ENCODE data around the gene ERC2. TPM values are rescaled to one million over a fixed set of nuclear protein-coding genes. Genes with fewer than 3 reads are reported as not detected.

The ERC2 gene
- total and polyA plus RNA-seq, 2 donors (not counting 3 experiments of a cell fraction or from before 2014, with no cell fraction given), result 5.6 to 15.5 TPM

DNA sequence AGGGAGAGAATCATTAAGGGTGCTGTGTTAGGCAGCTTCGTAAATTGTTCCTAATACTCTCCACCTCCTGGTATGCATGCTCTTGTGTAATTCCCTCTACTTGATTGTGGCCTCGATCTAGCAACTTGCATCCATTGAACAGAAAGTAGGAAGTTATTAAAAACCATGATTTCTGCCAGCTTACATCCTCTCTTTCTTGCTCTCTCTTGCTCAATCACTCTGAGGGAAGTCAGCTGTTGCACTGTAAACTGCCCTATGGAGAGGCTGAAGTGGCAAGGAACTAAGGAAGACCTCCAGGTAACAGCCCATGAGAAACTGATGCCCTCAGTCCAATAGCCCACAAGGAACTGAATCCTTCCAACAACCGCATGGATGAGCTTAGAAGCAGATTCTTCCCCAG, 92.6 kb downstream of the ERC2 start:
- ChIA-PET POLR2A (no interaction called here), CTCF (interaction anchor here (1.4 kb wide), 1 partner anchor 10 kb away, joined by 3 read pairs; no protein-coding TSS in a partner anchor)
- no peaks in the 10 kb centered on the region for H4K20me1 ChIP-seq (replicated peaks; ENCODE audit: control insufficient read depth, extremely low read depth, insufficient read depth, low read length)
- no peaks in the 10 kb centered on the region for H3K27me3 ChIP-seq (ENCODE audit: control insufficient read depth in 2 of 2, insufficient read depth in 2 of 2, low read length in 2 of 2)
- no peak overlapping the region for H2AFZ ChIP-seq (ENCODE audit: low read depth, low read length)
- no peaks in the 10 kb centered on the region for H3K79me2 ChIP-seq (ENCODE audit: control insufficient read depth, insufficient read depth, low read length)
- dilution Hi-C loops (cut with MboI; ENCODE audit: extremely low pct_ligation_motif_present, low sequenced_read_pairs) (no loop called here), intact Hi-C loops (cut with micrococcal nuclease) (no loop called here)
- H3K4me3 ChIP-seq (replicated peaks in 1 of 3; ENCODE audit: insufficient read depth in 1 of 3, low read depth in 1 of 3, low read length in 3 of 3), result no peak overlapping the region
- no peaks in the 10 kb centered on the region for H3K36me3 ChIP-seq (ENCODE audit: control insufficient read depth in 2 of 2, extremely low read depth in 1 of 2, insufficient read depth in 2 of 2, low read length in 2 of 2)
- TF ChIP-seq FOS (IDR thresholded peaks at IDR 0.05; ENCODE audit: borderline replicate concordance, insufficient read depth, low read length) (no peak), MYC (IDR thresholded peaks at IDR 0.05; ENCODE audit: low read depth, low read length) (no peak), EZH2 (IDR thresholded peaks at IDR 0.05; ENCODE audit: borderline replicate concordance, low read depth, low read length, severe bottlenecking) (no peak), GATA2 (IDR thresholded peaks at IDR 0.05; ENCODE audit: insufficient read depth, insufficient read length, low read depth, low read length) (no peak), JUN (IDR thresholded peaks at IDR 0.05; ENCODE audit: borderline replicate concordance, insufficient read depth, insufficient read length, low read depth) (no peak), POLR2AphosphoS5 (IDR thresholded peaks at IDR 0.05; ENCODE audit: insufficient read depth, low read depth, low read length) (no peak), POLR2A (IDR thresholded peaks at IDR 0.05; ENCODE audit: low read depth, low read length) (no peak)
- TF ChIP-seq, protein P1, sequence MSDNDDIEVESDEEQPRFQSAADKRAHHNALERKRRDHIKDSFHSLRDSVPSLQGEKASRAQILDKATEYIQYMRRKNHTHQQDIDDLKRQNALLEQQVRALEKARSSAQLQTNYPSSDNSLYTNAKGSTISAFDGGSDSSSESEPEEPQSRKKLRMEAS (IDR thresholded peaks at IDR 0.05; ENCODE audit: insufficient read depth, insufficient read length), result no peak
- TF ChIP-seq, protein P2, sequence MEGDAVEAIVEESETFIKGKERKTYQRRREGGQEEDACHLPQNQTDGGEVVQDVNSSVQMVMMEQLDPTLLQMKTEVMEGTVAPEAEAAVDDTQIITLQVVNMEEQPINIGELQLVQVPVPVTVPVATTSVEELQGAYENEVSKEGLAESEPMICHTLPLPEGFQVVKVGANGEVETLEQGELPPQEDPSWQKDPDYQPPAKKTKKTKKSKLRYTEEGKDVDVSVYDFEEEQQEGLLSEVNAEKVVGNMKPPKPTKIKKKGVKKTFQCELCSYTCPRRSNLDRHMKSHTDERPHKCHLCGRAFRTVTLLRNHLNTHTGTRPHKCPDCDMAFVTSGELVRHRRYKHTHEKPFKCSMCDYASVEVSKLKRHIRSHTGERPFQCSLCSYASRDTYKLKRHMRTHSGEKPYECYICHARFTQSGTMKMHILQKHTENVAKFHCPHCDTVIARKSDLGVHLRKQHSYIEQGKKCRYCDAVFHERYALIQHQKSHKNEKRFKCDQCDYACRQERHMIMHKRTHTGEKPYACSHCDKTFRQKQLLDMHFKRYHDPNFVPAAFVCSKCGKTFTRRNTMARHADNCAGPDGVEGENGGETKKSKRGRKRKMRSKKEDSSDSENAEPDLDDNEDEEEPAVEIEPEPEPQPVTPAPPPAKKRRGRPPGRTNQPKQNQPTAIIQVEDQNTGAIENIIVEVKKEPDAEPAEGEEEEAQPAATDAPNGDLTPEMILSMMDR (IDR thresholded peaks at IDR 0.05; ENCODE audit: extremely low read depth in 1 of 2, insufficient read depth in 1 of 2, low read depth in 1 of 2, low read length in 2 of 2), result no peak
- no peaks in the 10 kb centered on the region for H3K9me3 ChIP-seq (replicated peaks; ENCODE audit: control insufficient read depth, insufficient read depth, low read length)
- no peaks in the 10 kb centered on the region for H3K4me1 ChIP-seq (ENCODE audit: control insufficient read depth, extremely low read depth, insufficient read depth, low read length)
- no peak overlapping the region for H3K4me2 ChIP-seq (ENCODE audit: insufficient read depth, low read length)
- H3K9ac ChIP-seq (replicated peaks; ENCODE audit: extremely low read depth, insufficient read depth, low read length), result no peak overlapping the region
- FAIRE-seq (no peak), DNase-seq (ENCODE audit: low read depth, low spot score) (no peak)
- no peaks in the 10 kb centered on the region for H3K9me1 ChIP-seq (replicated peaks; ENCODE audit: control insufficient read depth, extremely low read depth, insufficient read depth, low read length)
- H3K27ac ChIP-seq (ENCODE audit: insufficient read depth, low read depth, low read length), result no peak overlapping the region
- BruUV-seq (replicated peaks), result no TSS peak
